GM23338 (cell line): ENCODE measurements around the gene SND1. TPM values are rescaled to one million over a fixed set of nuclear protein-coding genes. Genes with fewer than 3 reads are reported as not detected.

ENCODE experiments used
- ATAC-seq: fragments of 200-7000 bp; cut with Tn5 transposase; 3 replicates; pipeline ENCODE4 v1.9.1; 2020
- DNase-seq: peaks from one replicate; pipeline ENCODE4 v3.0.0-alpha.2; 2015; ENCODE audit warnings: low spot score
- H2AFZ ChIP-seq: fragments of 200-600 bp; sonication (generic); 2 replicates; pipeline ENCODE4 v1.8.0; 2016; ENCODE audit warnings: antibody characterized with exemption, mild to moderate bottlenecking, moderate library complexity
- H3F3A ChIP-seq: fragments of 200-600 bp; sonication (generic); replicated peaks from 2 replicates; pipeline ENCODE4 v1.8.0; 2017; ENCODE audit warnings: antibody characterized with exemption, mixed run types, low read depth
- H3K27ac ChIP-seq: fragments of 200-600 bp; sonication (generic); 2 replicates; pipeline ENCODE4 v1.6.1; 2016; ENCODE audit warnings: low read depth
- H3K27me3 ChIP-seq: fragments of 200-600 bp; sonication (generic); 2 replicates; pipeline ENCODE4 v1.8.0; 2016; ENCODE audit warnings: mild to moderate bottlenecking, mixed run types, moderate library complexity; ENCODE audit not compliant: insufficient read depth
- H3K36me3 ChIP-seq: fragments of 200-600 bp; sonication (generic); 2 replicates; pipeline ENCODE4 v1.8.0; 2016; ENCODE audit warnings: mild to moderate bottlenecking; ENCODE audit not compliant: insufficient read depth
- H3K4me1 ChIP-seq: fragments of 200-600 bp; sonication (generic); 2 replicates; pipeline ENCODE4 v1.8.0; 2016; ENCODE audit warnings: mild to moderate bottlenecking, moderate library complexity; ENCODE audit not compliant: insufficient read depth
- H3K4me2 ChIP-seq: fragments of 200-600 bp; sonication (generic); 2 replicates; pipeline ENCODE4 v1.7.1; 2017; ENCODE audit warnings: mixed run types
- H3K4me3 ChIP-seq: fragments of 200-600 bp; sonication (generic); 2 replicates; pipeline ENCODE4 v1.6.1; 2016; ENCODE audit warnings: mixed run types
- H3K79me2 ChIP-seq: fragments of 200-600 bp; sonication (generic); replicated peaks from 2 replicates; pipeline ENCODE4 v1.8.0; 2017; ENCODE audit warnings: mild to moderate bottlenecking; ENCODE audit not compliant: insufficient read depth
- H3K9me2 ChIP-seq: fragments of 200-600 bp; sonication (generic); 2 replicates; pipeline ENCODE4 v1.8.0; 2017; ENCODE audit not compliant: insufficient read depth
- H4K20me1 ChIP-seq: fragments of 200-600 bp; sonication (generic); replicated peaks from 2 replicates; pipeline ENCODE4 v1.8.0; 2017; ENCODE audit warnings: mild to moderate bottlenecking; ENCODE audit not compliant: insufficient read depth
- H3K27ac Mint-ChIP-seq: 2 replicates; pipeline ENCODE4 v1.8.0; 2020; ENCODE audit warnings: inconsistent platforms, mild to moderate bottlenecking, moderate library complexity, mixed read lengths
- H3K27me3 Mint-ChIP-seq: 3 replicates; pipeline ENCODE4 v1.8.0; 2022; ENCODE audit warnings: low read depth, mild to moderate bottlenecking, moderate library complexity, mixed read lengths, inconsistent platforms; ENCODE audit not compliant: insufficient read depth, poor library complexity
- H3K36me3 Mint-ChIP-seq: 3 replicates; pipeline ENCODE4 v1.8.0; 2021; ENCODE audit warnings: low read depth, mild to moderate bottlenecking, inconsistent platforms, moderate library complexity, mixed read lengths
- H3K4me1 Mint-ChIP-seq: 3 replicates; pipeline ENCODE4 v1.8.0; 2020; ENCODE audit warnings: mild to moderate bottlenecking, inconsistent platforms, mixed read lengths
- H3K4me3 Mint-ChIP-seq: 3 replicates; pipeline ENCODE4 v1.8.0; 2021; ENCODE audit warnings: moderate library complexity, mild to moderate bottlenecking, inconsistent platforms, mixed read lengths
- H3K9me3 Mint-ChIP-seq: 3 replicates; pipeline ENCODE4 v1.8.0; 2020; ENCODE audit warnings: moderate library complexity, mild to moderate bottlenecking, inconsistent platforms, mixed read lengths
- CREB1 ChIP-seq: fragments of 250-450 bp; sonication (Bioruptor Pico); IDR thresholded peaks from 2 replicates; pipeline ENCODE4 v1.5.0; 2020; ENCODE audit warnings: low read depth, mild to moderate bottlenecking, moderate library complexity
- ETS1 ChIP-seq: IDR thresholded peaks from 2 replicates; pipeline ENCODE4 v1.6.1; 2016; ENCODE audit warnings: antibody characterized with exemption
- EZH2phosphoT487 ChIP-seq: fragments of 200-600 bp; sonication (generic); IDR thresholded peaks from one replicate; pipeline ENCODE4 v1.8.1; 2018; ENCODE audit warnings: antibody characterized with exemption; ENCODE audit not compliant: unreplicated experiment
- JUNB ChIP-seq: IDR thresholded peaks from one replicate; pipeline ENCODE4 v1.6.1; 2016; ENCODE audit warnings: antibody characterized with exemption; ENCODE audit not compliant: unreplicated experiment
- NANOG ChIP-seq: IDR thresholded peaks from 2 replicates; pipeline ENCODE4 v1.6.1; 2016; ENCODE audit warnings: antibody characterized with exemption, borderline replicate concordance
- POLR2AphosphoS5 ChIP-seq: IDR thresholded peaks from 2 replicates; pipeline ENCODE4 v1.6.1; 2016; ENCODE audit warnings: antibody characterized with exemption, low read depth
- STAT1 ChIP-seq: IDR thresholded peaks from one replicate; pipeline ENCODE4 v1.6.1; 2016; ENCODE audit warnings: antibody characterized with exemption; ENCODE audit not compliant: unreplicated experiment
- ZNF114 ChIP-seq: fragments of 250-450 bp; sonication (Bioruptor Pico); IDR thresholded peaks from 2 replicates; pipeline ENCODE4 v1.5.0; 2020; ENCODE audit warnings: mild to moderate bottlenecking, moderate library complexity
- ZNF331 ChIP-seq: fragments of 250-450 bp; sonication (Bioruptor Pico); IDR thresholded peaks from 2 replicates; pipeline ENCODE4 v1.5.0; 2020; ENCODE audit warnings: low read depth, mild to moderate bottlenecking, moderate library complexity
- polyA plus RNA-seq: library from polyadenylated mRNA; unstranded; fragments of >200 nt; fragmentation: Nextera tagmentation; extraction: Ambion mirVana; gene quantifications from 2 replicates; pipeline ENCODE4 v1.2.1, GENCODE V29; 2016
- total RNA-seq: library from RNA; depleted of rRNA; stranded (reverse); fragments of >200 nt; shearing (Covaris generic); gene quantifications from 2 replicates; pipeline ENCODE4 v1.2.3, GENCODE V29; 2014
- TF ChIP-seq, protein P1 (sequence below), 2 experiments: fragments of 200-600 bp in 1 of 2; sonication (generic) in 1 of 2; conservative IDR thresholded peaks; 2 replicates each; pipeline versions ENCODE4 v1.5.1 to v1.6.1; 2016 to 2017; ENCODE audit warnings: antibody characterized with exemption in 2 of 2, low read depth in 2 of 2, mild to moderate bottlenecking in 2 of 2, moderate library complexity in 1 of 2
- TF ChIP-seq, protein P2 (sequence below): IDR thresholded peaks from one replicate; pipeline ENCODE4 v1.6.1; 2018; ENCODE audit warnings: antibody characterized with exemption; ENCODE audit not compliant: unreplicated experiment

SND1 gene
- total and polyA plus RNA-seq, 2 experiments from 2014 or later, result 107 to 254 TPM

- H3K9me3 Mint-ChIP-seq, result peaks cover 15% of the 10 kb centered on the region
- no peak overlapping the region for H3K27ac Mint-ChIP-seq
- peak overlapping the region; percentile 100 for H2AFZ ChIP-seq
These were observed 483.1 kb downstream of the SND1 start for GRCh38 chr7:128135159-128135514.

More at GRCh38 chr7:128135159-128135514, 483.1 kb downstream of the SND1 start:
- peak; percentile 67 for DNase-seq
- Histone ChIP-seq H3K79me2 (no peaks in the 10 kb centered on the region), H3K9me2 (no peaks in the 10 kb centered on the region), H3K4me1 (peaks cover 11% of the 10 kb centered on the region; the same call in 1 of the 2 replicates), H3K36me3 (no peaks in the 10 kb centered on the region), H3K27ac (no peak overlapping the region), H3K4me2 (peak overlapping the region; percentile 92), H3K4me3 (peak overlapping the region; percentile 77), H3F3A (no peaks in the 10 kb centered on the region), H4K20me1 (no peaks in the 10 kb centered on the region), H3K27me3 (peaks cover 65% of the 10 kb centered on the region)
- Mint-ChIP-seq H3K36me3 (peaks cover 5% of the 10 kb centered on the region), H3K4me3 (peak overlapping the region; percentile 65), H3K27me3 (peaks cover 34% of the 10 kb centered on the region), H3K4me1 (peaks cover 9% of the 10 kb centered on the region)
- peak; percentile 59 for ATAC-seq
- TF ChIP-seq POLR2AphosphoS5 (no peak), EZH2phosphoT487 (no peak), ETS1 (no peak), ZNF114 (CRISPR knock-in tag) (no peak), STAT1 (no peak), CREB1 (CRISPR knock-in tag) (no peak), ZNF331 (no peak), NANOG (no peak), JUNB (no peak)
- TF ChIP-seq, protein P1, sequence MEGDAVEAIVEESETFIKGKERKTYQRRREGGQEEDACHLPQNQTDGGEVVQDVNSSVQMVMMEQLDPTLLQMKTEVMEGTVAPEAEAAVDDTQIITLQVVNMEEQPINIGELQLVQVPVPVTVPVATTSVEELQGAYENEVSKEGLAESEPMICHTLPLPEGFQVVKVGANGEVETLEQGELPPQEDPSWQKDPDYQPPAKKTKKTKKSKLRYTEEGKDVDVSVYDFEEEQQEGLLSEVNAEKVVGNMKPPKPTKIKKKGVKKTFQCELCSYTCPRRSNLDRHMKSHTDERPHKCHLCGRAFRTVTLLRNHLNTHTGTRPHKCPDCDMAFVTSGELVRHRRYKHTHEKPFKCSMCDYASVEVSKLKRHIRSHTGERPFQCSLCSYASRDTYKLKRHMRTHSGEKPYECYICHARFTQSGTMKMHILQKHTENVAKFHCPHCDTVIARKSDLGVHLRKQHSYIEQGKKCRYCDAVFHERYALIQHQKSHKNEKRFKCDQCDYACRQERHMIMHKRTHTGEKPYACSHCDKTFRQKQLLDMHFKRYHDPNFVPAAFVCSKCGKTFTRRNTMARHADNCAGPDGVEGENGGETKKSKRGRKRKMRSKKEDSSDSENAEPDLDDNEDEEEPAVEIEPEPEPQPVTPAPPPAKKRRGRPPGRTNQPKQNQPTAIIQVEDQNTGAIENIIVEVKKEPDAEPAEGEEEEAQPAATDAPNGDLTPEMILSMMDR (conservative IDR thresholded peaks at IDR 0.05; ENCODE audit: low read depth in 2 of 2), result no peak
- TF ChIP-seq, protein P2, sequence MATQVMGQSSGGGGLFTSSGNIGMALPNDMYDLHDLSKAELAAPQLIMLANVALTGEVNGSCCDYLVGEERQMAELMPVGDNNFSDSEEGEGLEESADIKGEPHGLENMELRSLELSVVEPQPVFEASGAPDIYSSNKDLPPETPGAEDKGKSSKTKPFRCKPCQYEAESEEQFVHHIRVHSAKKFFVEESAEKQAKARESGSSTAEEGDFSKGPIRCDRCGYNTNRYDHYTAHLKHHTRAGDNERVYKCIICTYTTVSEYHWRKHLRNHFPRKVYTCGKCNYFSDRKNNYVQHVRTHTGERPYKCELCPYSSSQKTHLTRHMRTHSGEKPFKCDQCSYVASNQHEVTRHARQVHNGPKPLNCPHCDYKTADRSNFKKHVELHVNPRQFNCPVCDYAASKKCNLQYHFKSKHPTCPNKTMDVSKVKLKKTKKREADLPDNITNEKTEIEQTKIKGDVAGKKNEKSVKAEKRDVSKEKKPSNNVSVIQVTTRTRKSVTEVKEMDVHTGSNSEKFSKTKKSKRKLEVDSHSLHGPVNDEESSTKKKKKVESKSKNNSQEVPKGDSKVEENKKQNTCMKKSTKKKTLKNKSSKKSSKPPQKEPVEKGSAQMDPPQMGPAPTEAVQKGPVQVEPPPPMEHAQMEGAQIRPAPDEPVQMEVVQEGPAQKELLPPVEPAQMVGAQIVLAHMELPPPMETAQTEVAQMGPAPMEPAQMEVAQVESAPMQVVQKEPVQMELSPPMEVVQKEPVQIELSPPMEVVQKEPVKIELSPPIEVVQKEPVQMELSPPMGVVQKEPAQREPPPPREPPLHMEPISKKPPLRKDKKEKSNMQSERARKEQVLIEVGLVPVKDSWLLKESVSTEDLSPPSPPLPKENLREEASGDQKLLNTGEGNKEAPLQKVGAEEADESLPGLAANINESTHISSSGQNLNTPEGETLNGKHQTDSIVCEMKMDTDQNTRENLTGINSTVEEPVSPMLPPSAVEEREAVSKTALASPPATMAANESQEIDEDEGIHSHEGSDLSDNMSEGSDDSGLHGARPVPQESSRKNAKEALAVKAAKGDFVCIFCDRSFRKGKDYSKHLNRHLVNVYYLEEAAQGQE, result no peak
